Stimulated activated memory B cell treated with anti-CD40 and anti-IgM and Interleukin-4, amounts not matched to agents 10 μg/mL and 1 μg/mL and 100 μg/mL, for 72 hours (primary cell): ENCODE measurements around the gene TBX15.

Experiments
- ATAC-seq: fragments of 150-1000 bp; cut with Tn5 transposase; 2 replicates; pipeline ENCODE4 v1.10.0; 2021
- H3K27ac Mint-ChIP-seq: one replicate; pipeline ENCODE4 v1.8.0; 2022; ENCODE audit warnings: mild to moderate bottlenecking, mixed read lengths
- H3K27me3 Mint-ChIP-seq: one replicate; pipeline ENCODE4 v1.8.0; 2022; ENCODE audit warnings: mixed read lengths
- H3K36me3 Mint-ChIP-seq: one replicate; pipeline ENCODE4 v1.8.0; 2022; ENCODE audit warnings: mixed read lengths
- H3K4me1 Mint-ChIP-seq: one replicate; pipeline ENCODE4 v1.8.0; 2022; ENCODE audit warnings: mixed read lengths
- H3K4me3 Mint-ChIP-seq: one replicate; pipeline ENCODE4 v1.8.0; 2022; ENCODE audit warnings: mild to moderate bottlenecking, moderate library complexity, mixed read lengths
- H3K9me3 Mint-ChIP-seq: one replicate; pipeline ENCODE4 v1.8.0; 2022; ENCODE audit warnings: mixed read lengths

Gene TBX15

GRCh38 chr1:118914379-118915161, 73.6 kb downstream of the TBX15 start:
- Mint-ChIP-seq H3K9me3 (peaks cover 3% of the 10 kb centered on the region), H3K36me3 (no peaks in the 10 kb centered on the region), H3K4me1 (peaks cover 28% of the 10 kb centered on the region), H3K27me3 (no peaks in the 10 kb centered on the region), H3K27ac (no peak overlapping the region), H3K4me3 (no peak overlapping the region)
- no peak for ATAC-seq

GRCh38 chr1:118913818-118914217, 74.3 kb downstream of the TBX15 start:
- no peak overlapping the region for H3K4me3 Mint-ChIP-seq

DNA sequence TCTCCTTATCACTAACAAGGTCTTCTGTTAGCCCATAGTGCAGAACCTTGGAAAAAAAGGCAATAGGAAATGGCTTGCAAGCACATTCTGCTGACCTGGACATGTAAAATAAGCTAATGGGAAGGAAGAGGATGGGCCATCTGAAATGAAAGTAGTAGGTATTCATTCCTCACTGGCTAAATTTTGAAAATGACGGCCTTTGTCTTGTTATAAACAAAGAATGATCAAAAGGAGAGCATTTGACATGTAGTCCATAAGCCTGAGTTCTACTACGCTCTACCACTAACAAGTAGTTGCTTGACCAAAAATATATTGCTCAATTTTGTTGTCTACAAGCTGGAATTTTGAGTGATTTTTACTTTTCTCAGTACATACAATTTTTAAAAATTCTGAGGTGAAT, 75.6 kb downstream of the TBX15 start:
- no peak overlapping the region for H3K4me3 Mint-ChIP-seq
- no peaks in the 10 kb centered on the region for H3K36me3 Mint-ChIP-seq
- H3K9me3 Mint-ChIP-seq: peaks cover 3% of the 10 kb centered on the region
- peaks cover 8% of the 10 kb centered on the region for H3K4me1 Mint-ChIP-seq
- H3K27me3 Mint-ChIP-seq: no peaks in the 10 kb centered on the region
- no peak for ATAC-seq
- no peak overlapping the region for H3K27ac Mint-ChIP-seq

More at GRCh38 chr1:118913818-118914217, 74.3 kb downstream of the TBX15 start:
- no peaks in the 10 kb centered on the region for H3K27me3 Mint-ChIP-seq
- no peaks in the 10 kb centered on the region for H3K36me3 Mint-ChIP-seq
- peaks cover 21% of the 10 kb centered on the region for H3K4me1 Mint-ChIP-seq
- H3K27ac Mint-ChIP-seq: no peak overlapping the region
- H3K9me3 Mint-ChIP-seq: peaks cover 3% of the 10 kb centered on the region
- ATAC-seq: no peak

DNA sequence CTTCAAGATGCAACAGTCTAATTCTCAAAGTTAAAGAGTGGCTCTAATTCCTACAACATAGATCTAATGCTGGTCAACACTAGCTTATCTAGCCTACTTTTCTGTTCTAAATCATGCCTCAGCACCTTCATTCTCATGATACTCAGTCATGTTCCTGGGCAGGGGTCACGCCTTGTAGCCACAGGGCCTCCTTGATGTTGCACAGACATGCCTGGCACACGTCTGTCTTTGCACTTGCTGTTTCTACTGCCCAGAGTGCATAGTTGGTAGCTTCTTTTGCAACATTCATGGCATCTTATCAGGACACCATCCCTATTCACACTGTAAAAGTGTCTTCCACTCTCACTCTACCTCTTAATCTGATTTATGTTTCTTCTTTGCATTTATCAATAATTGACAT, 76.6 kb downstream of the TBX15 start:
- peaks cover 7% of the 10 kb centered on the region for H3K4me1 Mint-ChIP-seq
- no peaks in the 10 kb centered on the region for H3K36me3 Mint-ChIP-seq
- ATAC-seq: no peak
- no peaks in the 10 kb centered on the region for H3K9me3 Mint-ChIP-seq
- H3K27ac Mint-ChIP-seq: no peak overlapping the region
- H3K4me3 Mint-ChIP-seq: no peak overlapping the region
- H3K27me3 Mint-ChIP-seq: no peaks in the 10 kb centered on the region

- Mint-ChIP-seq H3K27ac (no peak overlapping the region), H3K9me3 (no peaks in the 10 kb centered on the region), H3K4me1 (no peaks in the 10 kb centered on the region), H3K27me3 (no peaks in the 10 kb centered on the region), H3K4me3 (no peak overlapping the region), H3K36me3 (no peaks in the 10 kb centered on the region)
- ATAC-seq: no peak
Measured at GRCh38 chr1:118907466-118907865, 80.7 kb downstream of the TBX15 start.

DNA sequence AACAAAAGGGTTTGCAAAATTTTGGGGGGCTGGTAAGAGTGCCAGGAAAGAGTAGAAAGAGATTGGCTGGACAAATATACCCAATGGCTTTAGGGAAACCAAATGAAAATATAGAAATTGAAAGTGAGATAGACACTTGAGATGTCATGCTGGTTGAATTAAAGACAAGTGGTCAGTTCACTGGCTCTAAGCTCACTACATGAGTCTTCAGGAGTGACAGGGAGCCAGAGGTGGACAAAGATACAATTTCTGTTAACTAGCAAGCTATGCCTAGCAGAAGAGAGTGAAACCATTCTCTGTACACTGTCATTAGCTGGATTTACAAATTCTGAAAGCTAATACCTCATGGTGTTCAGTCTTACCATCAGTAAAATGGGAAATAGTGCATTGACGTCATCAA, 82.5 kb downstream of the TBX15 start:
- no peak for ATAC-seq
- Mint-ChIP-seq H3K4me3 (no peak overlapping the region), H3K4me1 (no peaks in the 10 kb centered on the region), H3K27ac (no peak overlapping the region), H3K36me3 (no peaks in the 10 kb centered on the region), H3K27me3 (no peaks in the 10 kb centered on the region), H3K9me3 (no peaks in the 10 kb centered on the region)

DNA sequence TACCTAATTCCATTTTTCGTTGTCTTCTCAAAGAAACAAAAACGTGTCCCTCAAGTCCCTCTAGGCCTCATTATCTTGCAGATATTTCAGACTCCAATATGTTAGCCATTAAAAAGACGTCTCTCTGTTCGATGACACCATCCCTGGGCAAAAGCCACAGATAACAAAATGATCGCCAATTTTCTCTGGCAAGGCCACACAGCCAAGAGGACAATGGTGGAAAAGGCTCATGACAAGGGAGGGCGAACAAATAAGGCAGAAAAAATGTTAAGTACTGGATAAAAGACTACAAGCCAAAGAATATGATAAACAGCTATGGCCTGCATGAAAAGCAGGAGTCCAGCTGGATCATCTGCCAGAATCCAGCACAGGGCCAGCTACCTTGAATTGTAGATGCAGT, 82.9 kb downstream of the TBX15 start:
- ATAC-seq: no peak
- Mint-ChIP-seq H3K4me1 (no peaks in the 10 kb centered on the region), H3K27ac (no peak overlapping the region), H3K9me3 (no peaks in the 10 kb centered on the region), H3K27me3 (no peaks in the 10 kb centered on the region), H3K36me3 (no peaks in the 10 kb centered on the region), H3K4me3 (no peak overlapping the region)

GRCh38 chr1:118902711-118903191, 85.4 kb downstream of the TBX15 start:
- Mint-ChIP-seq H3K36me3 (no peaks in the 10 kb centered on the region), H3K27ac (no peak overlapping the region), H3K4me1 (no peaks in the 10 kb centered on the region), H3K27me3 (no peaks in the 10 kb centered on the region), H3K9me3 (no peaks in the 10 kb centered on the region), H3K4me3 (no peak overlapping the region)
- no peak for ATAC-seq

DNA sequence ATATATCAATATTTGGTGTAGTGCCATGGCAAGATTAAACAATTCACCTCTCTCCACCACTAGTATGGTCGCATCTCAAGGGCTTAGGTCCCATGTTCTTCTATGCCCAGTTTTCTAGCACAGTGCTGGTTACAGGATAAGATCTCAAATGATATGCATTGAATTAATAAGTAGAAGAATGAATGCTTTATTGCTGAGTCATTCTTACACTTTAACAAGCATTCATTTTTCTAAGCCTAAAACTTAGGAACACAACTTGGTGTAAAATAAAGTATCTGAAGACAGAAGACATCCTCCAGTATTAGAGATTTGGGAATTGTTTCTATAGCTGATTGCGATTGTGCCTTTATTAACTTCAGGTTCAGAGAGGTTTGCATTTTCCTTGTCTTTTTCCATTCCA, 85.8 kb downstream of the TBX15 start:
- Mint-ChIP-seq H3K27me3 (no peaks in the 10 kb centered on the region), H3K9me3 (no peaks in the 10 kb centered on the region), H3K36me3 (no peaks in the 10 kb centered on the region), H3K27ac (no peak overlapping the region), H3K4me3 (no peak overlapping the region), H3K4me1 (no peaks in the 10 kb centered on the region)
- no peak for ATAC-seq

DNA sequence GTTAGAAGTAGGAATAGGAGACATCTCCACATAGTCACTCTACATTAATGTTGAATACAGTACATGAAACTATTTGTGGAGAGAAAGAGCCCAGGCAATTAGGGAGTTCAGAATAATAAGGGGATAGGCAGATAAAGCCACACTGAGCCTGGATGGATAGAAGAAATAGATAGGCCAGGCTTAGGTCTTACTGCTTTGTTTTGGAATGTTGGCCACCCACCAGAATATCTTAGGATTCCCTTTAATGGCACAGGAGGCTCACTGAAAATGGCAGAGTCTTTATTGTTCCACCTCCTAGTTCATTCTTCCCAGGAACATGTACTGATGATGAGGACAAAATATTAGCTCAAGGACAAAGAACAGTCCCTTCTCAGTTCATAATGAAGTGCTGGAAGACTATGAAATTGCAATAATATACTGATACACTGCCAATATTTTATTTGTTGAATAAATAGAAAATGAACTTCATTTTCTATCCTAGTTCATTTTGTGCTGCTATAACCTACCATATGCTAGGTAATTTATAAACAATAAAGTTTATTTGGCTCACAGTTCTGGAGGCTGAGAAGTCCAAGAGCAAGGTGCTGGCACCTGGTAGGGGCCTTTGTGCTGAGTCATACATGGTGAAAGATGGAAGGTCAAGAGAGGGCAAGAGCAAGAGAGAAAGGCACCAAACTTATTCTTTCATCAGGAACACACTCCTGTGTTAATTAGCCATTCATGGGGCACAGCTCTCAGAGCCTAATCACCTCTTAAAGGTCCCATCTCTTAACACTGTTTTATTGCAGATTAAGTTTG, 87.3 kb downstream of the TBX15 start:
- Mint-ChIP-seq H3K27ac (no peak overlapping the region), H3K4me3 (no peak overlapping the region), H3K27me3 (no peaks in the 10 kb centered on the region), H3K36me3 (no peaks in the 10 kb centered on the region), H3K9me3 (no peaks in the 10 kb centered on the region), H3K4me1 (no peaks in the 10 kb centered on the region)
- no peak for ATAC-seq

DNA sequence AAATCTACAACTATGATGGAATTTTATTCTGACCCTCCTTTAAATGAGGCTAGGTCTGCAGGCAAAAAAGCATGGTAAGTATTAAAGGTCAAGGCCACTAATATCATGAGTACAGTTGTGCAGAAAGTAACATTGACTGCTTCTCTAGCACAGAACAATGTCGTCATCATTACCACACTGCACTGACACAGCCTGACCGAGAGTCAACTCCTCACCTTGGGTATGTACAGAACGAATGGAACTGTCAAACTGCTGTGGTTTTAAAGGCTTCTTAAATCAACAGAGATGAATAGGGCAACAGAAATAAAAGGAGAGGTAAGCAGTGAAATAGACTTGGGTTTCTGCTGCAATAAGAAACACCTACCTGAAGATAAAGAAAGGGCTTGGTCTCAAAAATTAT, 88.8 kb downstream of the TBX15 start:
- ATAC-seq: no peak
- peaks cover under 1% of the 10 kb centered on the region for H3K27me3 Mint-ChIP-seq
- H3K9me3 Mint-ChIP-seq: no peaks in the 10 kb centered on the region
- H3K27ac Mint-ChIP-seq: no peak overlapping the region
- no peaks in the 10 kb centered on the region for H3K36me3 Mint-ChIP-seq
- no peaks in the 10 kb centered on the region for H3K4me1 Mint-ChIP-seq
- no peak overlapping the region for H3K4me3 Mint-ChIP-seq

DNA sequence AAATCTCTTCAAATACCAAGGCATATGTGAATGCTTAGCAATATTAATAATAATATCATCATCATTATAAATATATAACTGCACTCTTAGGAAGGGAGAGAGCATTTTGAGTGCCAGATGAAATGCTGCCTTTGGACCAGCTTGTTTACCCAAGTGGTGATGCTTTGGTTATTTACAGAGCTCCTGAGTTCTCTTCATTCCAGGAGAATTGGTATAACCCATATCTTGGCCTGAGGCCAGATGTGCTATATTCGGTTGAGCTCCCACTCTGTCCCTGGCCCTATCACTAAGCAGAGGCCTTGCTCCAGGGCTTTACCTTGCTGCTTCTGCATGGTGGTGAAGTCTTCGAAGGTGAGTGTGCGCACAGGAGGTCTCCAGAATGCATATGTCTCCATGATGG, 89.4 kb downstream of the TBX15 start:
- H3K27me3 Mint-ChIP-seq: peaks cover 7% of the 10 kb centered on the region
- no peaks in the 10 kb centered on the region for H3K9me3 Mint-ChIP-seq

DNA sequence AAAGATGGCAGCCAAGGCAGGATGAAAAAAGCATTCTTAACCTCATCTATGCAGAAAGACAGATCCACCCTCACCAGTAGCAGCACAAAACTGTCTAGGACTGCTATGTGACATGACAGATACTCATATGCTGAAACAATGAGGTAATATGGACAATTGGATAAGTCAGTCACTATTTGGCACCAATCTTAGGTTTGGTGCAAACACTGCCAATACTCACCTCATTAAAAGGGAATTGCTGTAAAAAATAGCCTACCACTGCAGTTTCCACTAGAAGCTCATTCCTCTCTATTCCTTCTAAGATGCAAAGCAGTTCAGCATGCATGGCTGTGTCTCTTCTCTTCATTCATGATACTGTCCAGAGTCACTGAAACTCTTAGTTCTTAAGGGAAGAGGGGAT, 91.7 kb downstream of the TBX15 start:
- H3K36me3 Mint-ChIP-seq: no peaks in the 10 kb centered on the region
- H3K4me1 Mint-ChIP-seq: no peaks in the 10 kb centered on the region
- ATAC-seq: no peak
- H3K4me3 Mint-ChIP-seq: no peak overlapping the region
- peaks cover 6% of the 10 kb centered on the region for H3K9me3 Mint-ChIP-seq
- no peak overlapping the region for H3K27ac Mint-ChIP-seq
- H3K27me3 Mint-ChIP-seq: peaks cover 9% of the 10 kb centered on the region

More for the DNA sequence above, 89.4 kb downstream of the TBX15 start:
- Mint-ChIP-seq H3K27ac (no peak overlapping the region), H3K36me3 (no peaks in the 10 kb centered on the region), H3K4me1 (no peaks in the 10 kb centered on the region), H3K4me3 (no peak overlapping the region)
- no peak for ATAC-seq

DNA sequence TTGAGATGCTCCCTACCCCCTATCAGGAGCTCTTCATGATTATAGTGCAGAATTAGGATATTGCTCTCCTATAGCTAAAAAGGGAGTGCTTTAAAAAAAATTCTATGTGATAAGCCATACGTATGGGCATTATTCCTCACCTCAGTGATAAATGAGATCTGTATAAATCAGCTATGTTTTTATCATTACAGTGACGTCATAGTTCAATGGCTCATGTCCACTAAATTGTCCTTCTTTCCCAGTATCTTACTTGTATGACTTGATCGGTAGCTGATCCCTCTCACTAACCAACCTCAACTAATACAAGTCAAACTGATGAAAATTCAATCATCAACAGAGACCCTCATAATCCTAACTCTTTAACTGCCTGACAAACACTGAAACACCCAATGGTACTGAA, 93.3 kb downstream of the TBX15 start:
- no peaks in the 10 kb centered on the region for H3K36me3 Mint-ChIP-seq
- peaks cover 9% of the 10 kb centered on the region for H3K27me3 Mint-ChIP-seq
- ATAC-seq: no peak
- H3K27ac Mint-ChIP-seq: no peak overlapping the region
- H3K4me1 Mint-ChIP-seq: no peaks in the 10 kb centered on the region
- H3K4me3 Mint-ChIP-seq: no peak overlapping the region
- H3K9me3 Mint-ChIP-seq: peaks cover 6% of the 10 kb centered on the region

DNA sequence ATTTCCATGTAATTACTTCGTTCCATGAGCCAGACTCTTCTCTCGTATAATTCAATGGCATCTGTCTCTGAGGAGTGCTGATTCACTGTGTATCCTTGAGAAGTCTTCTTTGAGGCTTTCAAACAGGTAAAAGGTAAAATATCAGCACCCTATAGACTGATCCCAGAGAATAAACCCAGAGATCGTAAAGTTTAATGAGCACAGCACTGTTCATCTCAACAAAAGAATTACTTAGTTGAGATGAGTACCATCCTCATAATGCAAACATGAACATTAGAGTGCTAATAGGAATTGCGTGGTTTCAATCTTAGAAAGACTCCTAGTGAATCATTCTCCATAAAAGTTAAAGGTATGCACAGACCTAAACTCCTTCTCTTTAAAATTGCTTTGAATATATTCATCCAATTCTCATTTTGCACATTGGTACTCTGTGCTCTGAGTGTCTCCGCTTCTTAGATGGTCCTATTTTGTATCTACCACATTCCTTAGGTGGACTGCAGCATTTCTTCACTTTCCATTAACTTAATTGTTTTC, 97.2 kb downstream of the TBX15 start:
- no peaks in the 10 kb centered on the region for H3K4me1 Mint-ChIP-seq
- no peak overlapping the region for H3K4me3 Mint-ChIP-seq
- ATAC-seq: no peak
- no peaks in the 10 kb centered on the region for H3K36me3 Mint-ChIP-seq
- H3K27me3 Mint-ChIP-seq: peaks cover 9% of the 10 kb centered on the region
- H3K9me3 Mint-ChIP-seq: peaks cover 6% of the 10 kb centered on the region
- H3K27ac Mint-ChIP-seq: no peak overlapping the region

DNA sequence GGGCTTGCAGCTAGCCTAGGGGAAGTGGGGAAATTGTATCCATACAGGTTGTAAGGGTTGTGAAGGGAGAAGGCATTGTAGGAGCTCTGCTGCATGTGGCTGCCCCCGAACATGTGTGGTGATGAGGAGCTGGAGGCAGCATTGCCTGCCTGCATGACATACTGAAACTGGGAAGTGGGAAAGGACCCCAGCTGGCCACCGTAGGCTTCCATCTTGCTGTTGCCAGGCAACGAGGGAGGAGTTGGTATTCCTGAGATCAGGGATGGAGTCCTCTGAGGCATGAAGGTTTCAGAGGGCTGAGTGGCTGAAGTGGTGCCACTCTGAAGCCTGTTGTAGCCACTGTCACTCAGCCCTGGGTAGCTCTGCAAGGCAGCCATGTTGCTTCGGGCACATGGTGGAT, 103.2 kb downstream of the TBX15 start:
- Mint-ChIP-seq H3K36me3 (no peaks in the 10 kb centered on the region), H3K27me3 (peaks cover 6% of the 10 kb centered on the region), H3K4me1 (no peaks in the 10 kb centered on the region), H3K27ac (no peak overlapping the region), H3K9me3 (no peaks in the 10 kb centered on the region), H3K4me3 (no peak overlapping the region)
- ATAC-seq: no peak
